SU-DHL-6 (cell line): ENCODE measurements around the gene DUX4.
"Not testable (repeated sequence)": the region's sequence is repeated elsewhere in the genome, so short reads cannot be mapped to it uniquely, and the experiment has no call there.

ENCODE experiments used
- CTCF ChIP-seq: fragments of 200-600 bp; sonication (generic); IDR thresholded peaks from one replicate; pipeline ENCODE4 v1.5.1; 2017; ENCODE audit warnings: antibody characterized with exemption, mild to moderate bottlenecking, low read length, moderate library complexity; ENCODE audit not compliant: insufficient read depth, poor library complexity, severe bottlenecking
- EZH2phosphoT487 ChIP-seq: fragments of 200-600 bp; sonication (generic), shearing (Covaris generic); conservative IDR thresholded peaks from 2 replicates; pipeline ENCODE4 v1.6.1; 2018; ENCODE audit warnings: mild to moderate bottlenecking, antibody characterized with exemption, low read length, moderate library complexity, mixed read lengths

- TF ChIP-seq CTCF, EZH2phosphoT487: not testable (repeated sequence)
Measured at GRCh38 chr4:190179740-190180094, 6.1 kb downstream of the DUX4 start.
